IPS-11a (cell line): ENCODE results near the gene COL13A1.
A peak's percentile ranks its signal among the peaks of the same experiment; 100 is the strongest.

Source experiments
- H3K4me3 ChIP-seq: one replicate; pipeline ENCODE4 v1.5.1; 2013; ENCODE audit warnings: low read depth, low read length, control low read depth

Gene COL13A1

DNA sequence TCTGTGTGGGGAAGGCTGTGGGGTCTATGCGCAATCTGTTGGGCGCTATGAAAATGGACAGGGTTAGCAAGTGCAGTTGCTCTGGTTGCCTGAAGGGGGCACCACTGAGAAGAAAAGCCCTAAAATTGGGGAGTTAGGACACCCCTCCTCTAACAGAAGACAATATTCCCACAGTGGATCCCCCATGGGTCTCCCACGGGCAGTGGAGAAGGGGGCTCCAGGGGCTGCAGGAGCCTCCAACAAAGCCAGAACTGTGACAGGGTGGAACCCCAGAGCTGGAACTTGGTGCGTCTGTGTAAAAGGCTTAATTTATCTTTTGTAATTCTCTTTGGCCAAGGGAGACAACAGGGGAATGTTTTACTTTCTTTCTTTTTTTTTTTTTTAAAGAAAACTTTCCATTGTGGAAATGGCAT, 12.5 kb upstream of the COL13A1 start:
- H3K4me3 ChIP-seq, result no peak overlapping the region

DNA sequence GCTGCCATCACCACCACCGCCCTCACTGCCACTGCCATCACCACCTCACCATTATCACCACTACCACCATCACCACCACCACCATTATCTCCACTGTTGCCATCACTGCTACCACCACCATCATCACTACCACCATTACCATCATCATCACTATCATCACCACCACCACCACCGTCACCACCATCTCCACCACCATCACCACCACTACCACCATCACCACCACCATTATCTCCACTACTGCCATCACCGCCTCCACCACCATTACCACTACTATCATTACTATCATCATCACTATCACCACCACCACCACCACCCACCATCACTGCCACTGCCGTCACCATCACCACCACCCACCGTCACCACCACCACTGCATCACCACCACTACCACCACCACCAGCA, 9.9 kb upstream of the COL13A1 start:
- no peak overlapping the region for H3K4me3 ChIP-seq

DNA sequence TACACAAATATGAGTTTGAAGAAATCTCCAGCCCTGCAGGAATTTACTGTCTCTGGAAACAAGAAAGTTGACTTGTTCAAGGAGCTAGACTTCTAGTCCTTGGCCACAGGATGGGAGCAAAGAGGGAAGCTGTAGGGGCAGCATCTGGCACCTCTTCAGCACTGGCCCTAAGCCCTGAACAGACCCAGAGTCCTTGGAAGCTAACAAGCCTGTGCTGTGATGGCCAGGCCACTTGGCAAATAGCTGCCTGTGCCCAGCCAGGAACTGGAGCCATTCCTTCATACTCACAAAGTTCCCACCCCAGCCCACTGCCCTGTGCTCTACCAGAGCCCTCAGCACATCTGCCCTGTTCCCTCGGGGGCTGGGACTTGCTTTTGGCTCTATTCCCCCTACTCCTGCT, 9.4 kb upstream of the COL13A1 start:
- no peak overlapping the region for H3K4me3 ChIP-seq

DNA sequence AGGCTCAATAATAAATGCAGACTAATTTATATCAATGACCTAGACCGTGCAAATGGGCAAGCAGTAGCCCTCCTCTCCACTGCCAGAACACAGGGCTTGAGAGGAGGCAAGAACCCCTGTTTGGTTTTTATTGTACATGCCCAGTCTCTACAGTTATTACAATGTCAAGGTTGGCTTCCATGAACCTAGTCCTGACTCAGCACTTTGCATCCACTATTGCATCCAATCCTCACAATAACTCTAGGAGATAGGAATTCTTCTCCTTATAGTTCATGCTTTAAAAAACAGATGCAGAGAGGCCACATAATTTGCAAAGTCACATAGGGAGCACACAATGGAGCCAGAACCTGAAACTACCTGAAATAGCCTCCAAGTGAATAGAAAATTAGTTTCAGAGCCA, 7.0 kb upstream of the COL13A1 start:
- H3K4me3 ChIP-seq, result no peak overlapping the region

DNA sequence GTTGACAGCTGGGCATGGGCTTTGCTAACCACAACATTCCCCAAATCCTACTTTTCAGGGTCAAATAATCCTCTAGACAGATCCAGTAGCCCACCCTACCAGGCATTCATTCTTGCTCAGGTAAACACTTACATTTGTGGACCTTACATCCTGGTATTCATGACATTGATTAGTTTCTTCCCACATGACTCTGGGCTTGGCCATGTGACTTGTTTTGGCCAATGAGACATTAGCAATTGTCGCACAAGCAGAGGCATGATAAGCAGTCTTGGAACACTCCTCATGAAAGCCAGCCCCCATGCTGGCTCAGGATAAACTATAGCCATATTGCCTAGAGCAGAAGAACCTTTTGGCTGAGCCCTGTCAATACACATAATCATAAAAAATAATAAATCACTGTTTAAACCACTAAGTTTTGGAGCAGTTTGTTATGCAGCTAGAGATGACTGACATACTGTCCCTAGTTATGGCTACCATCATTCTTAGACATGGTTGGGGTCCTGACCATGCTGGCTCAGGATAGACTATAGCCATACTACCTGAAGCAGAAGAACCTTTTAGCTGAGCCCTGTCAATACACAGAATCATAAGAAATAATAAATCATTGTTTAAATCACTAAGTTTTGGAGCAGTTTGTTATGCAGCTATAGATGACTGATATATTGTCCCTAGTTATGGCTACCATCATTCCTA, 6.3 kb upstream of the COL13A1 start:
- no peak overlapping the region for H3K4me3 ChIP-seq

DNA sequence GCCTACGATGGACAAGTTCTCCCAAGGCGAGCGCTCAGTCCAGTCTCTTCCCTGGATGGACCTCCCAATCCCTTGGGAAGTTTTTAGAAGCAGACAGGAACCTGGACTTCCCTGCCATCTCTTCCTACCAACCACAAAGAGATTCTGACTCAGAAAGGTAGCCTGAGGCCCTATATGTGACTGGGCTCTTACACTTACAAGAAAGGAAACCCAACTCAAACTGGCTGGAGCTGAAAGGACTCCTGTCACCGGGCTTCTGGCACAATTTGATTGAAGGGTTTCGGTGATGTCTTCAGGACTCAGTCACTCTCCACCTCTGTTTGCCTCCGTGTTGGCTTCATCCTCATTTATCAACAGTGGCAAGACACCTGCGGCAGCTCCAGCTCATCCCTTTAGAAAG, 3.7 kb upstream of the COL13A1 start:
- no peak overlapping the region for H3K4me3 ChIP-seq

DNA sequence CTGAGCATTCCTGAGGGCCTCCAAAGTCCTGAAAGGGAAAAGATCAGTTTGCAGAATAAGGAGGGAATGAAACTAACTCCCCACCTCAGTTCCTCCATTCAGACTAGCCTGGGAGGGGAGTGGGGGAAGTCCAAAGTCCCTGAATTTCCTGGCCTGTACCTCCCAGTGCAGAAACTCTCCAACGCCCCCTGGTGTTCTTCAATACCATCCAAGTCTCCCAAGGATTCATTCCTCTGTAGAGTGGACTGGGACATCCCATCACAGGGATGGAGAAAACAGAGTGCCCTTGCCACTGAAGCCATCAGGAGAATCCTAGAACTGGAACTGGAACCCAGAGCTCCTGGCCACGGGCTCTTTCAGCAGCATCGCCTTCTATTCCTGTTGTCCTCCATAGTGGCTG, 1.6 kb upstream of the COL13A1 start:
- H3K4me3 ChIP-seq, result no peak overlapping the region

DNA sequence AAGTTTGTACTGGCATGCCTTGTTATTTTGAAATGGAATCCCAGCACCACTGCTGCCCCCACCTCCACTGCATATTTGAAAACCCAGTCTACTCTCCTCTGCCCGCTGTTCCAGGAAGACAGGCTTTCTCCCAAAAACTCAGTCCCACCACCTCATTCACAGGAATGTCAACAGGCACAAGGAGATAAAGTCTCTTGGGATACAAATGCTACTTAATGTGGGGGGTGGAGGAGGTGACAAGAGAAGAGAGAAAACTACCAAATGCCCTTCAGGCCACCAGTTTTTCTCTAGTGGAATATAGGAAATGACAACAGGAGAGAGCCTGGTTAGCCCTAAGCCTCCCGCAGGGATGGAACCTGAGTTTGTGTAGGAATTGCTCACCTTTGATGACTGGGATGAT, 1.0 kb upstream of the COL13A1 start:
- H3K4me3 ChIP-seq, result no peak overlapping the region

DNA sequence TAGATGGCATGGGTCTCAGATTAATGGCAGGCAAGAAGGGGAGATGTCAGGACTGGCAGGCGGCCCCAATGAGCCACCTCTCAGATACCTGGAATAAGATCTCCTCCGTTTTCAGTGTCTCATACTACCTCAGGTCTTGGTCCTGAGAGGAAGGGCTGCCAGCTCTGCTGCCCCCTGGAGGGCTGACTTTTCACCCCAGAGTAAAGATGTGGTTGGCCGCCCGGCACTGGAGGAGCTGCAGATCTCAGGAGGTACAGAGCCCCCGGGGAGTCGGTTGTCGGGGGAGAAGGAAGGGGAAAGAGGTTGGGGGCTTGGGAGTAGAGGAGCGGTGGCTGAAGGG, 642 bp upstream of the COL13A1 start:
- peak overlapping the region; percentile 70 for H3K4me3 ChIP-seq

DNA sequence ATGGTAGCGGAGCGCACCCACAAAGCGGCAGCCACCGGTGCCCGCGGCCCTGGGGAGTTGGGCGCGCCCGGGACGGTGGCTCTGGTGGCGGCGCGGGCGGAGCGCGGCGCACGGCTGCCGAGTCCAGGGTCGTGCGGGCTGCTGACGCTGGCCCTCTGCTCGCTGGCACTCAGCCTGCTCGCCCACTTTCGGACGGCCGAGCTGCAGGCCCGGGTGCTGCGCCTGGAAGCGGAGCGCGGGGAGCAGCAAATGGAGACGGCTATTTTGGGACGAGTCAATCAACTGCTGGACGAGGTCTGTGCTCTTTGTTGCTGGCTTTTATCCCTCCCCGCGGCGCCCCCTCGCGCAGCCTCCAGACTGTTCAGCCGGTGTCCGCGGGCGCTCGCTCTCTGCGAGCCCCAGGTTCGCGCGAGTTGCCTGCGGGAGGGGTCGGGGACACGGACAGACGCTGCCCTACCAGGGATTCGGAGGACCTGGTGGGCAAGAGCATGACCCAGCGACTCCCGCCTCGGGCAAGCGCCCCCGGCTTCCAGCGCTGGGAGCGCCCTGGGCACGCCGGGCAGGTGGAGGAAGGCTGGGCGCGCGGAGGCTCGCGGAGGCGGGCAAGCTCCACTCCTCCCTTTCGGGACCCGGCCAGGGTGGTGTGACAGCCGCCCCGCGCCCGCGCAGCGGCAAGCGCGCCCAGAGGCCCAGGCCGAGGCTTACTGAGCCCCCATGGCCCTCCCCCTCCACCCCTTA, 887 bp downstream of the COL13A1 start:
- H3K4me3 ChIP-seq, result peak overlapping the region; percentile 70

DNA sequence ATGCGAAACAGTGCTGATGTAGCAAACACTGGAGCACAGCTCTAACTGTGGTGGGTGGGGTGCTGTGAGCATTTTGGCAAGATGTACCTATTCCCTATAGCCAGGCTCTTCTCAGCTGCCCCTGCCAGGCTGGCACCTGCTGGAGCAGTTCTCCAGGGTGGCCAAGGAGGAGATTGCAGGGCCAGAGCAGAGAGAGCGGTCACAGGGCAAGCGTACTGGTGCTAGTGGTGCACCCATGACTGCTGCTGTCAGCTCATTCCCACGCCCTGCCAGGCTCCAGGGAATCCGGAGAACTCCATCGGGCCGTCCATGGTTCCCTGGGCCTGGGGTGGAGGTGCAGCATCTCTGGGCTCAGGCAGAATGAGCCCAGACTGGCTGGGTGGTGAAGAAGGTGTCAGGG, 2.1 kb downstream of the COL13A1 start:
- no peak overlapping the region for H3K4me3 ChIP-seq

DNA sequence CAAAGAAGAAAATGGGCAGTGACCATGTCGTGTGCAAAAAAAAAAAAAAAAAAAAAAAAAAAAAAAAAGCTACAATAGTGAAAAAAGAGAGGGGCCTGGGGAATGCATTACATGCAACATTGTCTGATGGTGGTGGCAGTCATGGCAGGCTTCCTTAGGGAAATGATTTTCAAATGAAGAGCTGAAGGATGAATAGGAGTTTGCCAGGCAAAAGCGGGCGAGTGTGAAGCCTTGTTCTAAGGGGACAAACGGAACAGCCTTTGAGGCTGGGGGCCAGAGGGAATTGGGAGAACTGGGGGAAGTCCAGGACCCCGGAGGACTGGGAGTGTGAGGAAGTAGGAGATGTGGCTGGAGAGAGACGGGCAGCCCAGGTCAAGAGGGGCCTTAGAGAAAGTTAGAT, 3.1 kb downstream of the COL13A1 start:
- no peak overlapping the region for H3K4me3 ChIP-seq

DNA sequence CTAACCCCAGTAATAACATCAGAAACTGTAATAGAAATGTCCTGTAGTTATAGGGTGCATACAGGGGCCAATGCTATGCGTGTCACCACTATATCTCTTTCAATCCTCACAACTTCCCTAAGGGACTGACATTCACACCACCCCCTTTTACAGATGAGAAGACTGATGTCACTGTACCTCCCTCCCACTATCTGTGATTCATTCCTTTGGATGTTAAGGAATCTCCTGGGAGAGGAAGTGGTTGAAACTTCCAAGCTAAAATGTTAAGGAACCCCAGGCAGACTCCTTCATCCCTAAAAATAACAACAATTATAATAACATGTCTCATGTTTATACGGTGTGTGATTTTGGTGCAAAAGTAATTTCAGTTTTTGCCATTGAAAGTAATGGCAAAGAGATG, 5.4 kb downstream of the COL13A1 start:
- H3K4me3 ChIP-seq, result no peak overlapping the region

DNA sequence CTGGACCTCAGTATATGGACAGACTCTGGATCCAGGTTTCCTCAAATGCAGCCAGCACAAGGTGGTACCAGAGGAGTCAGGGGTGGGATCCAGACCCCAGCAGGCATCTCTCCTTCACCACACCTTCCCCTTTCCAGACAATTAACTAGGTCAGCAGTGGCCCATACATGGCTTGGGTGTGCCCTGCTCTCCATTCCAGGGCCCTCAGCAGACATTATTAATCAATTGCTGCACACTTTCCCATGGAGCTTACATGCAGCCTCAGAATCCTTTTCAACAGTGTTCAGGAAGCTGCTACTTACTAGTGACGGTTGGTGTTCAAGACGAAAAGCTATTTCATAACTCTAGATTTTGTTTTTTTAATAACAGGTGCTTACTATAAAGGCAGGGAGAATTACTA, 6.0 kb downstream of the COL13A1 start:
- no peak overlapping the region for H3K4me3 ChIP-seq

DNA sequence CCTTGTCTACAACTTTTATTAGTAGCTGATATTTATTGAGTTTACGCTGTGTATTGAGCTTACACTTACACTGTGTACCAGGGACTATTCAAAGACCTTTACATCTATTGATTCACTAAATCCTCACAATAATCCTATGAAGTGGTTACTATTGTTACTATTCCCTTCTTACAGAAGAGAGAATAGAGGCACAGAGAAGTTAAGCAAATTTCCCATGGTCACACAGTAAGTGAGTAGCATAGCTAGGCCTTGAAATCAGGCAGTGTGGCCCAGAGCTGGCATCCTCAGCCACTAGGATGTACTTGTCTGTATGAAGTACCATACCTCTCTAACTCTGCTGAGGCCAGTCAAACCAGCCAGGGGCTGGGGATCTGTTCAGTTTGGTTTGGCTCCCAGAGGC, 7.6 kb downstream of the COL13A1 start:
- no peak overlapping the region for H3K4me3 ChIP-seq

DNA sequence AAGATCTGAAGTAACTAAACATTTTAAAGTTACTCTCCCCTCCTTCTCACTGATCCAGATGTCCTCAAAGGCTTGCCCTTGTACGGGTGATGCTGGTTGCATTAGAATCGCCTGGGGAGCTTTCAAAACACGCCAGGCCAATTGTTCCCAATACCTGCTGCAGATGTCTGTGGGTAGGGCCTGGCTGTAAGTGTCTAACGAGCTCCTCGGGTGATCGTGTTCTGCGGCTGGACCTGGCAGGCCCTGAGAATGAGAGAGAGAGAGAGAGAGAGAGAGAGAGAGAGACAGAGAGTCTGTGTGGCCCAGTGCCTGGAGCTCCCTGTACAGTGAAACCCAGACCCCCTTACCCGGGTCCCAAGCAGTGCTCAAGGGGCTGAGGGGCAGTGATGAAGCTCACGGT, 8.4 kb downstream of the COL13A1 start:
- H3K4me3 ChIP-seq, result no peak overlapping the region

DNA sequence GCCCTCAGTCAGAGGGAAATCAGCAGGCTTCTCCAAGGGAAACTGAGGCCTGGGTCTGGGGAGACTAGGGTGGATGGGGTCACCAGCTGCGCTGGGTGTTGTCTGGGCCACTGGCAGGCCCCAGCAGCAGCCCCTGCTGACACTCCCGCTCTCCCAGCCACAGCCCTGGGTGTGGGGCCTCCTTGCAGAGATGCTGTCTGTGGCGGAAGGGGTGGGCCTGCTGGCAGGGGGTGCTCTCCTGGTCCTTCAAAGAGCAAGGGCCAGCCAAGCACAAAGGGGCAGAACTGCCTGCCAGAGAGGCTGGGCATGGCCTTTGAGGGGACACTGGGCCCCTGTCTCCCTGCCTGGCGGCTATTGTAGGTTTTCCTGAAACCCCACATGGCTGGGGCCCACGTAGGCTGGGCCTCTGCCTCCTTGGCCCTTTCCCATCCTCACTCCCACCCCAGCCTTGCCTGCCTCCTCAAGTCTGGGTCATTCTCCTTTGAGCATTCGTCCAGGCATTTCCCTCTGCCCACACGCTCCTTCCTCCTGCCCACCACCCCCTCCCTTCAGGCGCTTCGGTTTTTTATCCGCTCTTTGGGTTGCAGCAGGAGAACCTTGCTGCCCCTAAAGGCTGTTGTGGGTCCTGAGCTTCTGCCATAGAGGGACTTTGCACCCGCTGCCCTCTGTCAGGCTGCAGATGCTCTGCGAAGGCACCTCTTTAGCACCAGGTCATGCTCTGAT, 9.1 kb downstream of the COL13A1 start:
- H3K4me3 ChIP-seq, result no peak overlapping the region

DNA sequence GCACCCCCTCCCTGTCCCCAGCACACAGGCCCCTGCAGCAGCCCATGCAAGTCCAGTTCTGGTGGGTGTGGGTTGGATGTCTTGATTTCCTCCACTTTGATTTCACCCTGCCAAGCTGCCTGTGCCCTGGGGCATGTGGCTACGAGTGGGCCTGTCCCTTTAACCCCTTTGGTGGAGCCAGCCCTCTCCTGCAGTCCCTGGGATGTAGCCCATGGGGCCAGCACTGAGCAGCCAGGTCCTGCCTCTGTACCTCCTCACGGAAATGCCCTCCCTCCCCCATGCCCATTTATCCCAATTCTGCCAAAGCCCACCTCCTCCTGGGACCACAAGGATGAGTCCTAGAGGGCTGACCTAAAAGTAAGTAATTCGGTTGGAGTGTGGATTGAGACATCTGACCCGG, 11.9 kb downstream of the COL13A1 start:
- H3K4me3 ChIP-seq, result no peak overlapping the region

DNA sequence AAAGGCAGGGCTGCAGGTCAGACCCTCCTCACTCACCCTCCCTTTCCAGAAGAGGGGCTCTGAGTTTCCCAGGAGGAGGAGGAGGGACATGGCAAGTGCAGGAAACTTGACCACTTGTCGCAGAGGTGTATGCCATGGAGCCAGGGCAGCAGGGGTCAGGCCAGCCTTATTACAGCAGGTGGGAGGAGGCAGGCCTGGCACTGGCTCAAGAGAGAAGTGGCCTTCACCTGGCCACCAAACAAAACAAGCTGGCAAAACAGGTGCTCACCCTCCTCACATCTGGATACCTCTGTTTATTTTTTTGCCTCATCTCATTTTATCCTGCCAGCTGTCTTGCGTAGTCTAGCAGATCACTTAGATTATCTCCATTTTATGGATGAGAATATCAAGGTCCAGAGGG, 12.5 kb downstream of the COL13A1 start:
- H3K4me3 ChIP-seq, result no peak overlapping the region

DNA sequence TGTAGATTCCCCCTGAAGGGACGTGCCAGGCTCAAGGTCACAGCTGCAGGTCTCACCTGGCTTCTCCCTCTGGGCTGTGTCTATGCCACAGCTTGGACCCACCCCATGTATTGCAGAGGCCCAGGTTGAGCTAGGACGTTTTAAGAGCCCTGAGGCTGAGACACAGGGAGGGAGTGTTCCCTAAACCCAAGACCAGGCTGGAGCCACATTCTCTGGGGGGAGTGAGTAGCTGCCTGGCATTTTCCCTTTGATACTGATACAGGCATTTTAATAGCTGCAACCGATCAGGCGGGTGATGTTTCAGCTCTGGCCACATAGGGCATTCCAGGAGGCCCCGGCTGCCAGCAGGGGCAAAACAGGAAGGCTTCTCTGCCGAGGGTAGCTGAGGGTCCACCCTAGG, 13.4 kb downstream of the COL13A1 start:
- no peak overlapping the region for H3K4me3 ChIP-seq

DNA sequence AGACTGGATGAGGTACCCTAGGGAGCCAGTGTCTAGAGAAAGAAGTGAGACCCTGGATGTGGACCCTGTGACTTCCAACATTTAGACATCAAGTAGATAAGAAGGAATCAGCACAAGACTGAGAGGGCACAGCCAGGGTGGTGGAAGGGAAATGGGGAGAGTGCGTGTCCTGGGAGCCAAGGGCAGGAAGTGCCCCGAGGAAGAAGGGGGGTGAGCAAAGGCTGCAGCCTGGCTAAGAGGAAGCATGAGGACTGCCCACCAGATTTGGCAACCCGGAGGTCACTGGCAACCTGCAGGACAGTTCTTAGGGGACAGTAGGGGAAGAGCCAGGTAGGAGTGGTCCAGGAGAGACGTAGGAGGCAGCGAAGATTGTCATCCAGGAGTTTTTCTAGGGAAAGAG, 14.8 kb downstream of the COL13A1 start:
- no peak overlapping the region for H3K4me3 ChIP-seq

DNA sequence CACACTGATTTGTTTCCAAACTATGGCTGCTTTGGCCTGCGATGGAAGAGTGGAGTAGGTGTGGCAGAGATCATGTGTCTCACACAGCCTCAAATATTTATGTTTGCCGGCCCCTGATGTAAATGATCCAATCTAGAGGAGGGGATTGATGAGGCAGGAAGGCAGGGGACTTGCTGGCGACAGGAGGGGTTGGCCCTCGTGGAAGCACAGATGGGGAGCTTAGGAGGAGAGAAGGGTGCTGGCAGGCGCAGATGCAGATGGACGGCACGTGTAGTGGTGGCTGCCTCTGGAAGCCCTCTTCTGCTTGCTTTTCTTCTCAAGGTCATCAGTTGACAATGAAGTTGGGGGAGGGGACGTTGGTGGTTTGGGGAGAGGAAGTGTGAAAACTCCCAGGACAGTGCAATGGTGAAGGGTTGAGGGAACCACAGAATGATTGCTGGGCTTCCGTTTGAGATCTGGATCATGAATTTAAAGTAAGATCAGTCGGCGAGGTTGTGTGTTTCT, 15.4 kb downstream of the COL13A1 start:
- no peak overlapping the region for H3K4me3 ChIP-seq
